ENCODE data around the gene ZBTB45.
"Not testable (repeated sequence)": the region's sequence is repeated elsewhere in the genome, so short reads cannot be mapped to it uniquely, and the experiment has no call there.

The ZBTB45 gene

GRCh38 chr19:58549664-58550361 lies 30.2 kb upstream of the ZBTB45 start:
- H3K27ac Mint-ChIP-seq = no peak overlapping the region
- peaks cover 98% of the 10 kb centered on the region for H3K36me3 Mint-ChIP-seq (ENCODE audit: low read depth)
- peaks cover 67% of the 10 kb centered on the region for H3K4me1 Mint-ChIP-seq (ENCODE audit: low read depth)
- no peaks in the 10 kb centered on the region for H3K27me3 Mint-ChIP-seq
- no peaks in the 10 kb centered on the region for H3K9me3 Mint-ChIP-seq
- intact Hi-C loops (cut with micrococcal nuclease) = no loop called here
- no peak overlapping the region for H3K4me3 Mint-ChIP-seq

DNA sequence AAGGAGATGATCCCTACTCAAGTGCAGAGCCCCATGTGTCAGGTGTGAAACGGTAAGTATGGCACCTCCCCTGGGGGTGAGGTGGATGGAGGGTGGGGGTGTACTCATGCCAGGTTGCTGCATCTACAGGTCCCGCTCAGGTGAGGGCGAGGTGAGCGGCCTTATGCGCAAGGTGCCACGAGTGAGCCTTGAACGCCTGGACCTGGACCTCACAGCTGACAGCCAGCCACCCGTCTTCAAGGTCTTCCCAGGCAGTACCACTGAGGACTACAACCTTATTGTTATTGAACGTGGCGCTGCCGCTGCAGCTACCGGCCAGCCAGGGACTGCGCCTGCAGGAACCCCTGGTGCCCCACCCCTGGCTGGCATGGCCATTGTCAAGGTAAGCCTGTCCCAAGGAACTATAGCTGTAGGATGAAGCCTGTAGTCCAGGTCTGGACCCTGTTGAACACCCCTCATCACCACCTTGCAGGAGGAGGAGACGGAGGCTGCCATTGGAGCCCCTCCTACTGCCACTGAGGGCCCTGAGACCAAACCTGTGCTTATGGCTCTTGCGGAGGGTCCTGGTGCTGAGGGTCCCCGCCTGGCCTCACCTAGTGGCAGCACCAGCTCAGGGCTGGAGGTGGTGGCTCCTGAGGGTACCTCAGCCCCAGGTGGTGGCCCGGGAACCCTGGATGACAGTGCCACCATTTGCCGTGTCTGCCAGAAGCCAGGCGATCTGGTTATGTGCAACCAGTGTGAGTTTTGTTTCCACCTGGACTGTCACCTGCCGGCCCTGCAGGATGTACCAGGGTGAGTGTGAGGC lies 29.5 kb upstream of the ZBTB45 start:
- Mint-ChIP-seq H3K4me1 (ENCODE audit: low read depth) (peaks cover 61% of the 10 kb centered on the region), H3K9me3 (no peaks in the 10 kb centered on the region), H3K36me3 (ENCODE audit: low read depth) (peaks cover 97% of the 10 kb centered on the region), H3K27ac (no peak overlapping the region), H3K27me3 (no peaks in the 10 kb centered on the region), H3K4me3 (no peak overlapping the region)
- intact Hi-C loops (cut with micrococcal nuclease) = no loop called here

DNA sequence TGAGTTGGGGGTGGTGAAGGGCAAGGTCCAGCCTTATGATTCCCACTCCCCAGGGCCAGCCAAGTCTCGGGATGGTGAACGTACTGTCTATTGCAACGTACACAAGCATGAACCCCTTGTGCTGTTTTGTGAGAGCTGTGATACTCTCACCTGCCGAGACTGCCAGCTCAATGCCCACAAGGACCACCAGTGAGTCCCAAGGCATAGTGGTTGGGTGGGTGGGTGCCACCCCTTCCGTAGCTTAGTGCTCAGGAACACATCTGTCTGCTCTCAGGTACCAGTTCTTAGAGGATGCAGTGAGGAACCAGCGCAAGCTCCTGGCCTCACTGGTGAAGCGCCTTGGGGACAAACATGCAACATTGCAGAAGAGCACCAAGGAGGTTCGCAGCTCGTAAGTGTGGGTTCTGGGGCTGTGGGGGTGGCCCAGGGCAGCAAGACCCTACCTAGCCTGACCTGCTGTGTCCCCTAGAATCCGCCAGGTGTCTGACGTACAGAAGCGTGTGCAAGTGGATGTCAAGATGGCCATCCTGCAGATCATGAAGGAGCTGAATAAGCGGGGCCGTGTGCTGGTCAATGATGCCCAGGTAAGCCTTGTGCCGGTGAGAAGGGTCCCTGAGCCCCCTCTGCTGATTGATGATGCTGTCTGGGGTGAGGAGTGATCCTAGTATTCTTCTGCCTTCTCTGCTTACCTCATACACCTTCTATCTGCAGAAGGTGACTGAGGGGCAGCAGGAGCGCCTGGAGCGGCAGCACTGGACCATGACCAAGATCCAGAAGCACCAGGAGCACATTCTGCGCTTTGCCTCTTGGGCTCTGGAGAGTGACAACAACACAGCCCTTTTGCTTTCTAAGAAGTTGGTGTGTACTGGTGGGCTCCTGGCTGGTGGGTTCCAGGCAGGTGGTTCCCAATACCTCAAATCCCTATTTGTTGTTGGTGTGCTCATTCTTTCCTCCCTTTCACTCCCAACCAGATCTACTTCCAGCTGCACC lies 28.0 kb upstream of the ZBTB45 start:
- peaks cover 53% of the 10 kb centered on the region for H3K4me1 Mint-ChIP-seq (ENCODE audit: low read depth)
- peaks cover 83% of the 10 kb centered on the region for H3K36me3 Mint-ChIP-seq (ENCODE audit: low read depth)
- no peaks in the 10 kb centered on the region for H3K27me3 Mint-ChIP-seq
- no peak overlapping the region for H3K27ac Mint-ChIP-seq
- intact Hi-C loops (cut with micrococcal nuclease) = no loop called here
- no peaks in the 10 kb centered on the region for H3K9me3 Mint-ChIP-seq
- no peak overlapping the region for H3K4me3 Mint-ChIP-seq

DNA sequence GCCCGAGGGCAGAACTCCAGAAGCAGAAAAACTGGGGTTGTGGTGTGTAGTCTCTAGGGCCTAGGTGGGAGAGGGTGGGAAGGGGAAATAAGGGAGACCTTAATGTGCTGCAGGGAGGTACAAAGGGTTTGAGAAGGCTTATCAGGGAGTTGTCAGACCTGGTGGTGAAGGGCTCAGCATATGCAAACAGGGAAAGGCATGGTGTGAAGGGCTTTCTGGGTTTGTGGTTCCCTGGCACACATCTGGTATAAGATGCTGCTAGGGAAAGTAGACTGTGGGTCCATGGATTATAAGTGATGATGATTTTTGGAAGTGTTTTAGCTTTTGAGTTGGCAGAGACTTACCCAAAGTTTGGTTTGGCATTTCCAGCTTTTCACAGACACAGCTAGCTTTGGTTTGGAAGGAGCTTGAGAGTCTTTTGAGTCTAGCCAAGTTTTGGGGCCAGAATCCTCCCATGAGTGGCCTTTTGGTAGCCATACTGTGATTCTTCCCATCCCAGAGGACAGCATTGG lies 26.5 kb upstream of the ZBTB45 start:
- Mint-ChIP-seq H3K27ac (peak overlapping the region; percentile 95), H3K9me3 (no peaks in the 10 kb centered on the region), H3K36me3 (ENCODE audit: low read depth) (peaks cover 68% of the 10 kb centered on the region), H3K4me1 (ENCODE audit: low read depth) (peaks cover 46% of the 10 kb centered on the region), H3K4me3 (peak overlapping the region; percentile 88), H3K27me3 (no peaks in the 10 kb centered on the region)
- intact Hi-C loops (cut with micrococcal nuclease) = no loop called here

DNA sequence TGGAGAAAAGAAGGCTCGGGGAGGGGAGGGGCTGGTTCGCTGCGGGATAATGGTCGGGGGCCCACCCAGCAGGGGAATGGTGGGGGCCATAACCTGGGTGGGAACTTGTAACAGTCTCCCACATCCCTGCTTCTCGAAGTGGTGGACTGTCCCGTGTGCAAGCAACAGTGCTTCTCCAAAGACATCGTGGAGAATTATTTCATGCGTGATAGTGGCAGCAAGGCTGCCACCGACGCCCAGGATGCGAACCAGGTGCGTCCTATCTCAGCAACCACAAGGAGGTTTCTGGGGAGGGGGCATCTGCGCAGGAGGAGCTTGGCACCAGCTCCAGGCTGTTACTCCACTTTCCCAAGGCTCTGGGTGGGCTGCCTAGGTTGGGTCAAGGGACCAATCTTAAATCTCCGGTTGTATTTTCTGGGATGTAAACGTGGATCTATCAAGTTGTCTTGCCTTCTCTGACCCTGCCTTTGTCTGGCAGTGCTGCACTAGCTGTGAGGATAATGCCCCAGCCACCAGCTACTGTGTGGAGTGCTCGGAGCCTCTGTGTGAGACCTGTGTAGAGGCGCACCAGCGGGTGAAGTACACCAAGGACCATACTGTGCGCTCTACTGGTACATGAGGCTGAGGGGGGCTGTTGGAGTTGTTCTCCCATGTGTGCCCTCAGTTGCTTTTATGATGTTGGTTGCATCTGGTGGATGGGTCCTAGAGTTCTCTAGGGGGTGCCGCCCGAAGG lies 25.8 kb upstream of the ZBTB45 start:
- Mint-ChIP-seq H3K27me3 (no peaks in the 10 kb centered on the region), H3K36me3 (ENCODE audit: low read depth) (peaks cover 61% of the 10 kb centered on the region), H3K9me3 (no peaks in the 10 kb centered on the region), H3K4me3 (peak overlapping the region; percentile 88), H3K27ac (peak overlapping the region; percentile 95), H3K4me1 (ENCODE audit: low read depth) (peaks cover 46% of the 10 kb centered on the region)
- intact Hi-C loops (cut with micrococcal nuclease) = loop anchor here (2.0 kb wide), 1 partner anchor 13 kb away; the partner anchor contains the start of gene UBE2M

- H3K9me3 Mint-ChIP-seq = no peaks in the 10 kb centered on the region
- peak overlapping the region; percentile 92 for H3K4me3 Mint-ChIP-seq
- intact Hi-C loops (cut with micrococcal nuclease) = loop anchor here (2.0 kb wide), 1 partner anchor 14 kb away; the partner anchor contains the start of gene UBE2M
- peaks cover 54% of the 10 kb centered on the region for H3K36me3 Mint-ChIP-seq (ENCODE audit: low read depth)
- peaks cover 46% of the 10 kb centered on the region for H3K4me1 Mint-ChIP-seq (ENCODE audit: low read depth)
- peak overlapping the region; percentile 95 for H3K27ac Mint-ChIP-seq
- no peaks in the 10 kb centered on the region for H3K27me3 Mint-ChIP-seq
These were observed 25.1 kb upstream of the ZBTB45 start for GRCh38 chr19:58544591-58545285.

GRCh38 chr19:58543826-58544590 lies 24.4 kb upstream of the ZBTB45 start, which contains the start of gene TRIM28:
TRIM28 (plus strand) TSS chr19:58544064; CDS start chr19:58544758, 694 bp downstream.
- peak within 1 kb of the TSS; percentile 92 for H3K4me3 Mint-ChIP-seq
- H3K36me3 Mint-ChIP-seq (ENCODE audit: low read depth) = peaks cover 47% of the 10 kb centered on the region
- no peaks in the 10 kb centered on the region for H3K9me3 Mint-ChIP-seq
- peaks cover 42% of the 10 kb centered on the region for H3K4me1 Mint-ChIP-seq (ENCODE audit: low read depth)
- intact Hi-C loops (cut with micrococcal nuclease) = loop anchor here (2.0 kb wide), 2 partner anchors 15 to 25 kb away; partner anchors contain the start of genes UBE2M and ZBTB45
- H3K27ac Mint-ChIP-seq = peak within 1 kb of the TSS; percentile 95
- no peaks in the 10 kb centered on the region for H3K27me3 Mint-ChIP-seq

DNA sequence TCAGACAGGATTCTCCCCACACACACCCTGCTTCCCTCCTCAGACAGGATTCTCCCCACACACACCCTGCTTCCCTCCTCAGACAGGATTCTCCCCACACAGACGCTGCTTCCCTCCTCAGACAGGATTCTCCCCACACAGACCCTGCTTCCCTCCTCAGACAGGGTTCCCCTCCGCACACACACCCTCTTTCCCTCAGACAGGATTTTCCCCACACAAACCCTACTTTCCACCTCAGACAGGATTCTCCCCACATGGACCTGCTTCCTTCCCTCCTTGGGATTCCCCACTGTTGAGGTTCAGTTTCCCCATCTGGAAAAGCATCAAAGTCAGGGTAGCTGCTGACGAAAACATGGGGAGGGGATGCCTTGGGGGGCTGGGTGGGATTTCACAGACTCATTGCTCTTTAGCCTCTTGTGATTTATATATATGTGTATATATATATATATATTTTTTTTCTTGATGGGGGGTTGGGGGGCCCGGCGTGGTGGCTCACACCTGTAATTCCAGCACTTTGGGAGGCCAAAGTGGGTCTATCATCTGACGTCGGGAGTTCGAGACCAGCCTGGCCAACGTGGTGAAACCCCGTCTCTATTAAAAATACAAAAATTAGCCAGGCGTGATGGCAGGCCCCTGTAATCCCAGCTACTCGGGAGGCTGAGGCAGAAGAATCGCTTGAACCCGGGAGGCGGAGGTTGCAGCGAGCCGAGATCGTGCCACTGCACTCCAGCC lies 23.2 kb upstream of the ZBTB45 start:
- H3K27ac Mint-ChIP-seq = peak overlapping the region; percentile 95
- peak overlapping the region; percentile 23 for H3K4me3 Mint-ChIP-seq

GRCh38 chr19:58539169-58539559 lies 19.6 kb upstream of the ZBTB45 start:
- peak overlapping the region; percentile 57 for H3K4me3 Mint-ChIP-seq
- peak overlapping the region; percentile 63 for H3K27ac Mint-ChIP-seq
- intact Hi-C loops (cut with micrococcal nuclease); H3K36me3 Mint-ChIP-seq (ENCODE audit: low read depth); H3K9me3 Mint-ChIP-seq: not testable (repeated sequence)
- H3K27me3 Mint-ChIP-seq = peaks cover 22% of the 10 kb centered on the region
- peaks cover 26% of the 10 kb centered on the region for H3K4me1 Mint-ChIP-seq (ENCODE audit: low read depth)

More for the DNA sequence above, 23.2 kb upstream of the ZBTB45 start:
- not testable (repeated sequence) for H3K9me3 Mint-ChIP-seq
- intact Hi-C loops (cut with micrococcal nuclease) = loop anchor here (2.0 kb wide), 1 partner anchor 24 kb away; the partner anchor contains the start of gene ZBTB45
- peaks cover 10% of the 10 kb centered on the region for H3K27me3 Mint-ChIP-seq
- H3K4me1 Mint-ChIP-seq (ENCODE audit: low read depth) = peaks cover 48% of the 10 kb centered on the region
- peaks cover 35% of the 10 kb centered on the region for H3K36me3 Mint-ChIP-seq (ENCODE audit: low read depth)

GRCh38 chr19:58538257-58539168 lies 18.9 kb upstream of the ZBTB45 start:
- peaks cover 26% of the 10 kb centered on the region for H3K4me1 Mint-ChIP-seq (ENCODE audit: low read depth)
- peaks cover 22% of the 10 kb centered on the region for H3K27me3 Mint-ChIP-seq
- no peaks in the 10 kb centered on the region for H3K36me3 Mint-ChIP-seq (ENCODE audit: low read depth)
- peak overlapping the region; percentile 61 for H3K4me3 Mint-ChIP-seq
- H3K9me3 Mint-ChIP-seq = no peaks in the 10 kb centered on the region
- peak overlapping the region; percentile 63 for H3K27ac Mint-ChIP-seq
- intact Hi-C loops (cut with micrococcal nuclease) = no loop called here

All from dendritic cell treated with granulocyte-macrophage colony-stimulating factor and Interleukin-4, amounts not matched to agents 40 ng/mL and 50 ng/mL, for 4 days (primary cell).